ENCODE data around the gene MROH7.

DNA sequence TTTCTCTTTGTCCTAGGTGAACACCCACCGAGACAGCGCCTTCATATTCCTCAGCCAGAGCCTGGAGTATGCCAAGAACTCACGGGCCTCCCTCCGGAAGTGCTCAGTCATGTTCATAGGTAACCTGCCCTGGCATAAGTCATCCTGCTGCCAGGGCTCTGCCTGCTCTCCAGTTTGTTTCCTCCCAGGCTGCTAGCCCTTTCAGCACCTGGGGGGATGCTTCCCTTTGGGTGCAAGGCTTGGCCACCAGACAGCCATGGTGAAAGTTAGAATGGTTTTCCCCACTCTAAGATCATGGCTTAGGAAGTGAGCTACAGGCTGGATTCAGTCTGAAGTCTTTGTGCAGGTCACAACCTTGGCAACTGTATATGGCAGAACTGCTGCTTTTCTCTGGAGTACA, 64.8 kb downstream of the MROH7 start:
- TF ChIP-seq, protein P1, sequence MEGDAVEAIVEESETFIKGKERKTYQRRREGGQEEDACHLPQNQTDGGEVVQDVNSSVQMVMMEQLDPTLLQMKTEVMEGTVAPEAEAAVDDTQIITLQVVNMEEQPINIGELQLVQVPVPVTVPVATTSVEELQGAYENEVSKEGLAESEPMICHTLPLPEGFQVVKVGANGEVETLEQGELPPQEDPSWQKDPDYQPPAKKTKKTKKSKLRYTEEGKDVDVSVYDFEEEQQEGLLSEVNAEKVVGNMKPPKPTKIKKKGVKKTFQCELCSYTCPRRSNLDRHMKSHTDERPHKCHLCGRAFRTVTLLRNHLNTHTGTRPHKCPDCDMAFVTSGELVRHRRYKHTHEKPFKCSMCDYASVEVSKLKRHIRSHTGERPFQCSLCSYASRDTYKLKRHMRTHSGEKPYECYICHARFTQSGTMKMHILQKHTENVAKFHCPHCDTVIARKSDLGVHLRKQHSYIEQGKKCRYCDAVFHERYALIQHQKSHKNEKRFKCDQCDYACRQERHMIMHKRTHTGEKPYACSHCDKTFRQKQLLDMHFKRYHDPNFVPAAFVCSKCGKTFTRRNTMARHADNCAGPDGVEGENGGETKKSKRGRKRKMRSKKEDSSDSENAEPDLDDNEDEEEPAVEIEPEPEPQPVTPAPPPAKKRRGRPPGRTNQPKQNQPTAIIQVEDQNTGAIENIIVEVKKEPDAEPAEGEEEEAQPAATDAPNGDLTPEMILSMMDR (IDR thresholded peaks at IDR 0.05) = no peak
- no peak for TF ChIP-seq POLR2AphosphoS5 (IDR thresholded peaks at IDR 0.05)
